Neural cell (in vitro differentiated cells): ENCODE results near the gene POTEM. TPM values are rescaled to one million over a fixed set of nuclear protein-coding genes. Genes with fewer than 3 reads are reported as not detected.
"Not testable (repeated sequence)": the region's sequence is repeated elsewhere in the genome, so short reads cannot be mapped to it uniquely, and the experiment has no call there.

ENCODE experiments used
- H2AFZ ChIP-seq: fragments of 200-600, 300-800 bp; sonication (generic), shearing (Covaris generic); 2 replicates; pipeline ENCODE4 v1.6.0; 2014; ENCODE audit warnings: low read depth, mild to moderate bottlenecking, antibody characterized with exemption, low read length, moderate library complexity
- H3F3A ChIP-seq: fragments of 200-600 bp; shearing (Covaris generic); 2 replicates; pipeline ENCODE4 v1.6.1; 2016; ENCODE audit warnings: mild to moderate bottlenecking, moderate library complexity, mixed read lengths, antibody characterized with exemption, low read length; ENCODE audit not compliant: insufficient read depth, poor library complexity, severe bottlenecking
- H3K27ac ChIP-seq: fragments of 200-600, 300-800 bp; sonication (generic), shearing (Covaris generic); 2 replicates; pipeline ENCODE4 v1.5.1; 2014; ENCODE audit warnings: mild to moderate bottlenecking, low read length, moderate library complexity
- H3K27me3 ChIP-seq: fragments of 300-800, 200-600 bp; sonication (generic), shearing (Covaris generic); 2 replicates; pipeline ENCODE4 v1.6.0; 2014; ENCODE audit warnings: mild to moderate bottlenecking, low read depth, low read length, moderate library complexity; ENCODE audit not compliant: insufficient read depth
- H3K36me3 ChIP-seq: fragments of 300-800, 200-600 bp; sonication (generic), shearing (Covaris generic); 2 replicates; pipeline ENCODE4 v1.5.1; 2014; ENCODE audit warnings: mild to moderate bottlenecking, antibody characterized with exemption, low read length, moderate library complexity; ENCODE audit not compliant: insufficient read depth
- H3K4me2 ChIP-seq: fragments of 300-800, 200-600 bp; sonication (generic), shearing (Covaris generic); 2 replicates; pipeline ENCODE4 v1.6.0; 2014; ENCODE audit warnings: mild to moderate bottlenecking, low read length
- H3K4me3 ChIP-seq: fragments of 300-800, 200-600 bp; sonication (generic), shearing (Covaris generic); 2 replicates; pipeline ENCODE4 v1.5.1; 2014; ENCODE audit warnings: mild to moderate bottlenecking, low read length, moderate library complexity
- H3K79me2 ChIP-seq: fragments of 200-600 bp; shearing (Covaris generic); replicated peaks from 2 replicates; pipeline ENCODE4 v1.6.0; 2014; ENCODE audit warnings: mild to moderate bottlenecking, low read length, moderate library complexity; ENCODE audit not compliant: insufficient read depth
- H3K9ac ChIP-seq: fragments of 300-800, 200-600 bp; sonication (generic), shearing (Covaris generic); 2 replicates; pipeline ENCODE4 v1.6.1; 2016; ENCODE audit warnings: mild to moderate bottlenecking, low read length, mixed read lengths
- H3K9me2 ChIP-seq: fragments of 200-600 bp; shearing (Covaris generic); 2 replicates; pipeline ENCODE4 v1.6.1; 2016; ENCODE audit warnings: mild to moderate bottlenecking, low read length, mixed read lengths; ENCODE audit not compliant: insufficient read depth
- H3K9me3 ChIP-seq: fragments of 200-600, 300-800 bp; sonication (generic), shearing (Covaris generic); 2 replicates; pipeline ENCODE4 v1.6.1; 2016; ENCODE audit warnings: mild to moderate bottlenecking, mixed run types, low read length, moderate library complexity, mixed read lengths
- H4K20me1 ChIP-seq: fragments of 200-600 bp; shearing (Covaris generic); 2 replicates; pipeline ENCODE4 v1.6.1; 2016; ENCODE audit warnings: mild to moderate bottlenecking, mixed run types; ENCODE audit not compliant: insufficient read depth
- polyA minus RNA-seq: library from RNA; depleted of rRNA, polyadenylated mRNA; stranded (reverse); fragments of >200 nt; gene quantifications from 2 replicates; pipeline ENCODE4 v1.2.3, GENCODE V29; 2014
- polyA plus RNA-seq: library from polyadenylated mRNA; depleted of rRNA; stranded (reverse); fragments of >200 nt; gene quantifications from 2 replicates; pipeline ENCODE4 v1.2.3, GENCODE V29; 2014

Gene POTEM
- polyA plus RNA-seq (not detected in 2 replicates), polyA minus RNA-seq (not detected in 2 replicates)

GRCh38 chr14:18967134-18967533 lies at the start of gene POTEM:
Gene POTEM (plus strand): TSS chr14:18967434. CDS start chr14:18967486, 52 bp downstream.
- H3K9ac ChIP-seq, H4K20me1 ChIP-seq, H2AFZ ChIP-seq, H3K79me2 ChIP-seq, H3K36me3 ChIP-seq, H3K4me2 ChIP-seq, H3K27me3 ChIP-seq, H3K9me3 ChIP-seq, H3K9me2 ChIP-seq, H3K27ac ChIP-seq, H3F3A ChIP-seq, H3K4me3 ChIP-seq: not testable (repeated sequence)

- H3K27ac ChIP-seq, H2AFZ ChIP-seq, H3K36me3 ChIP-seq, H3F3A ChIP-seq, H3K4me3 ChIP-seq, H3K9ac ChIP-seq, H3K27me3 ChIP-seq, H4K20me1 ChIP-seq, H3K9me2 ChIP-seq, H3K4me2 ChIP-seq, H3K79me2 ChIP-seq, H3K9me3 ChIP-seq: not testable (repeated sequence)
These were observed 48.9 kb upstream of the POTEM start for GRCh38 chr14:18918345-18918744.

GRCh38 chr14:18920052-18920451 lies 47.2 kb upstream of the POTEM start:
- H3K9me2 ChIP-seq, H3K27me3 ChIP-seq, H3K9me3 ChIP-seq, H3K79me2 ChIP-seq, H3F3A ChIP-seq, H4K20me1 ChIP-seq, H3K4me3 ChIP-seq, H3K9ac ChIP-seq, H2AFZ ChIP-seq, H3K36me3 ChIP-seq, H3K27ac ChIP-seq, H3K4me2 ChIP-seq: not testable (repeated sequence)

- H3K9ac ChIP-seq, H3K4me2 ChIP-seq, H3K27ac ChIP-seq, H3K4me3 ChIP-seq, H4K20me1 ChIP-seq, H3K79me2 ChIP-seq, H3K9me3 ChIP-seq, H3F3A ChIP-seq, H3K9me2 ChIP-seq, H3K27me3 ChIP-seq, H2AFZ ChIP-seq, H3K36me3 ChIP-seq: not testable (repeated sequence)
These were observed 46.1 kb upstream of the POTEM start for GRCh38 chr14:18921055-18921701.

- not testable (repeated sequence) for H3K27ac ChIP-seq, H4K20me1 ChIP-seq, H3K79me2 ChIP-seq, H3K36me3 ChIP-seq, H2AFZ ChIP-seq, H3K9ac ChIP-seq, H3K4me2 ChIP-seq, H3F3A ChIP-seq, H3K27me3 ChIP-seq, H3K9me2 ChIP-seq, H3K9me3 ChIP-seq, H3K4me3 ChIP-seq
These were observed 30.4 kb upstream of the POTEM start for GRCh38 chr14:18936848-18937247.

GRCh38 chr14:18938733-18939132 lies 28.5 kb upstream of the POTEM start:
- H3K9me3 ChIP-seq: not testable (repeated sequence)

GRCh38 chr14:18949939-18950338 lies 17.3 kb upstream of the POTEM start:
- H3F3A ChIP-seq, H2AFZ ChIP-seq, H3K4me2 ChIP-seq, H3K36me3 ChIP-seq, H3K9me3 ChIP-seq, H3K27me3 ChIP-seq, H3K9me2 ChIP-seq, H3K4me3 ChIP-seq, H3K9ac ChIP-seq, H3K79me2 ChIP-seq, H4K20me1 ChIP-seq, H3K27ac ChIP-seq: not testable (repeated sequence)

More at GRCh38 chr14:18938733-18939132, 28.5 kb upstream of the POTEM start:
- H3K4me2 ChIP-seq, H3K36me3 ChIP-seq, H3K4me3 ChIP-seq, H3K79me2 ChIP-seq, H3F3A ChIP-seq, H3K9ac ChIP-seq, H3K27me3 ChIP-seq, H4K20me1 ChIP-seq, H3K9me2 ChIP-seq, H2AFZ ChIP-seq, H3K27ac ChIP-seq: not testable (repeated sequence)

- not testable (repeated sequence) for H3K79me2 ChIP-seq, H3K27ac ChIP-seq, H2AFZ ChIP-seq, H3K9ac ChIP-seq, H3K4me3 ChIP-seq, H3K27me3 ChIP-seq, H3K4me2 ChIP-seq, H3K9me2 ChIP-seq, H3K36me3 ChIP-seq, H3F3A ChIP-seq, H3K9me3 ChIP-seq, H4K20me1 ChIP-seq
These were observed 14.1 kb upstream of the POTEM start for GRCh38 chr14:18953085-18953484.
